HCT116 (cell line): Measurements from ENCODE around the gene PCIF1.

Experiments used
- CEBPB ChIP-seq: IDR thresholded peaks from 2 replicates; pipeline ENCODE4 v1.6.1; 2012; ENCODE audit warnings: low read depth
- EGR1 ChIP-seq: IDR thresholded peaks from 2 replicates; pipeline ENCODE4 v1.6.1; 2012; ENCODE audit warnings: low read depth
- EZH2 ChIP-seq: fragments of 200-600 bp; sonication (generic); IDR thresholded peaks from 2 replicates; pipeline ENCODE4 v1.6.1; 2017; ENCODE audit warnings: antibody characterized with exemption, mixed run types
- EZH2phosphoT487 ChIP-seq: fragments of 200-600 bp; IDR thresholded peaks from 2 replicates; pipeline ENCODE4 v1.6.1; 2018; ENCODE audit warnings: antibody characterized with exemption, borderline replicate concordance
- POLR2A ChIP-seq: IDR thresholded peaks from 2 replicates; pipeline ENCODE4 v1.7.0; 2011; ENCODE audit warnings: borderline replicate concordance; ENCODE audit not compliant: insufficient read depth, insufficient read length; ENCODE audit errors: extremely low read depth
- POLR2AphosphoS5 ChIP-seq: IDR thresholded peaks from 2 replicates; pipeline ENCODE4 v1.6.1; 2011; ENCODE audit warnings: mild to moderate bottlenecking, low read depth, low read length, moderate library complexity
- RAD21 ChIP-seq: IDR thresholded peaks from 2 replicates; pipeline ENCODE4 v1.6.1; 2012; ENCODE audit warnings: low read depth, mild to moderate bottlenecking
- SIN3A ChIP-seq: IDR thresholded peaks from 2 replicates; pipeline ENCODE4 v1.6.1; 2012; ENCODE audit warnings: low read depth
- SP1 ChIP-seq: IDR thresholded peaks from 2 replicates; pipeline ENCODE4 v1.6.1; 2012; ENCODE audit warnings: low read depth
- TCF7L2 ChIP-seq: IDR thresholded peaks from 2 replicates; pipeline ENCODE4 v1.7.0; 2011; ENCODE audit warnings: borderline replicate concordance, inconsistent platforms; ENCODE audit not compliant: insufficient read depth, insufficient read length; ENCODE audit errors: extremely low read depth
- YY1 ChIP-seq: IDR thresholded peaks from 2 replicates; pipeline ENCODE4 v1.6.1; 2011; ENCODE audit warnings: low read length, low read depth, moderate library complexity, mild to moderate bottlenecking; ENCODE audit not compliant: insufficient replicate concordance; ENCODE audit errors: extremely low read depth
- TF ChIP-seq, protein P1 (sequence below), 3 experiments: fragments of 200-600 bp in 1 of 3; sonication (generic) in 1 of 3; IDR thresholded peaks in 2 of 3; conservative IDR thresholded peaks in 1 of 3; 2 replicates each; pipeline ENCODE4 v1.5.1; 2012 to 2017; ENCODE audit warnings: low read depth in 2 of 3, low read length in 2 of 3, antibody characterized with exemption in 1 of 3, borderline replicate concordance in 1 of 3, control low read depth in 1 of 3, mild to moderate bottlenecking in 1 of 3, mixed read lengths in 1 of 3, mixed run types in 1 of 3, moderate library complexity in 1 of 3; ENCODE audit not compliant: insufficient read depth in 1 of 3
- TF ChIP-seq, protein P2 (sequence below): IDR thresholded peaks from 2 replicates; pipeline ENCODE4 v1.6.1; 2012
- TF ChIP-seq, protein P3 (sequence below): IDR thresholded peaks from 2 replicates; pipeline ENCODE4 v1.6.1; 2012

DNA sequence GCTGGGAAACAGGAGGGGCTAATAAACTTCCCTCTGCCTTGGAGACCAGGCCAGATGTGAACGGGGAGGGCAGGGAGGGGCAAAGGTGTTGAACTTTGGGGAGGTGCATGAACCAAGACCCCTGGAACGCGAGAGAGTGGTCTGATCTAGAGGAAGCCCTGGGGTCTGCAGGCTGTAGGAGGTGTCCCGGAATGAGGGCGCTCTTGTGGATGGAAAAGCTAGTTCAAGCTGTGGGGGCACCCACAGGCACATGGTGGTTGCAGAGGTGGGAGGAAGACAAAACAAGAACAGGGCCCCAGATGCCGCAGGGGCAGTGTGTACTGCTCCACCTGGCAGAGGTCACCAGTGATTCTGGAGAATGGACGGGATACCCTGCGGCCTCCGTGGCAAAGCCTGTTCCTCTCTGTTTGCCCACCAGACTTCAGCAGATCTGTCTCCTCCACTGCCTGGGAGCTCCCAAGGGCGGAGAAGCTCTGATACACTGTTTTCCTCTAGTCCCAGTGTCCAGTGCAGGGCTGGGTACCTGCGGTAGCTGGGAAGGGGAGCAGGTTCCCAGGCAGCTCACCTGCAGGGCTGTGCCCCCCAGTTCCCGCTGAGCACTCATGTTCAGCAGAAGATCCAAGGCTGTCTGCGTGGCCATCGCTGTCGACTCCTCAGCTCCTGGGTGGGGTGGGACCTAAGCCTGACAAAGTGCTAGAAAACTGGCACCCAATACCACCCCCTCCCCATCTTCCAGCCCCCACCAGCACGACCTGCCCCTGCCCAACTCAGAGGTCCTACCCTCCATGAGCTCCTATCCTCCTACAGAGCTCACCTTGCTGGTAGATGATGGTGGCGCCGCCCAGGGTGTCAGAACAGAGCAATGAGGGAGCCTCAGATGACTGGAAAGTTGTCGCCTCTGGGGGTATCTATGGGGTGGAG is 22.8 kb downstream of the PCIF1 start:
- TF ChIP-seq TCF7L2 (no peak), YY1 (no peak), SIN3A (no peak), EZH2 (no peak), SP1 (no peak), POLR2A (no peak), EZH2phosphoT487 (no peak), POLR2AphosphoS5 (no peak), RAD21 (no peak), EGR1 (no peak), CEBPB (no peak)
- TF ChIP-seq, protein P1, sequence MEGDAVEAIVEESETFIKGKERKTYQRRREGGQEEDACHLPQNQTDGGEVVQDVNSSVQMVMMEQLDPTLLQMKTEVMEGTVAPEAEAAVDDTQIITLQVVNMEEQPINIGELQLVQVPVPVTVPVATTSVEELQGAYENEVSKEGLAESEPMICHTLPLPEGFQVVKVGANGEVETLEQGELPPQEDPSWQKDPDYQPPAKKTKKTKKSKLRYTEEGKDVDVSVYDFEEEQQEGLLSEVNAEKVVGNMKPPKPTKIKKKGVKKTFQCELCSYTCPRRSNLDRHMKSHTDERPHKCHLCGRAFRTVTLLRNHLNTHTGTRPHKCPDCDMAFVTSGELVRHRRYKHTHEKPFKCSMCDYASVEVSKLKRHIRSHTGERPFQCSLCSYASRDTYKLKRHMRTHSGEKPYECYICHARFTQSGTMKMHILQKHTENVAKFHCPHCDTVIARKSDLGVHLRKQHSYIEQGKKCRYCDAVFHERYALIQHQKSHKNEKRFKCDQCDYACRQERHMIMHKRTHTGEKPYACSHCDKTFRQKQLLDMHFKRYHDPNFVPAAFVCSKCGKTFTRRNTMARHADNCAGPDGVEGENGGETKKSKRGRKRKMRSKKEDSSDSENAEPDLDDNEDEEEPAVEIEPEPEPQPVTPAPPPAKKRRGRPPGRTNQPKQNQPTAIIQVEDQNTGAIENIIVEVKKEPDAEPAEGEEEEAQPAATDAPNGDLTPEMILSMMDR (IDR thresholded peaks at IDR 0.05 in 2 of 3, conservative IDR thresholded peaks at IDR 0.05 in 1 of 3; ENCODE audit: borderline replicate concordance in 1 of 3, insufficient read depth in 1 of 3, low read depth in 2 of 3, low read length in 2 of 3): no peak
- TF ChIP-seq, protein P2, sequence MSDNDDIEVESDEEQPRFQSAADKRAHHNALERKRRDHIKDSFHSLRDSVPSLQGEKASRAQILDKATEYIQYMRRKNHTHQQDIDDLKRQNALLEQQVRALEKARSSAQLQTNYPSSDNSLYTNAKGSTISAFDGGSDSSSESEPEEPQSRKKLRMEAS: no peak
- TF ChIP-seq, protein P3, sequence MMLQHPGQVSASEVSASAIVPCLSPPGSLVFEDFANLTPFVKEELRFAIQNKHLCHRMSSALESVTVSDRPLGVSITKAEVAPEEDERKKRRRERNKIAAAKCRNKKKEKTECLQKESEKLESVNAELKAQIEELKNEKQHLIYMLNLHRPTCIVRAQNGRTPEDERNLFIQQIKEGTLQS: no peak
